Karpas-422 (cell line): ENCODE results near the gene EPN3. TPM values are rescaled to one million over a fixed set of nuclear protein-coding genes. Genes with fewer than 3 reads are reported as not detected.

ENCODE experiments used
- DNase-seq: peaks from one replicate; pipeline ENCODE4 v3.0.0-alpha.2; 2015
- H2AFZ ChIP-seq: fragments of 200-600 bp; sonication (generic); 2 replicates; pipeline ENCODE4 v1.6.1; 2014; ENCODE audit warnings: antibody characterized with exemption, low read length, mixed read lengths
- H3K27ac ChIP-seq: fragments of 200-600 bp; sonication (generic); 2 replicates; pipeline ENCODE4 v1.5.1; 2014; ENCODE audit warnings: mild to moderate bottlenecking, low read length, moderate library complexity
- H3K27me3 ChIP-seq: fragments of 200-600 bp; sonication (generic); 2 replicates; pipeline ENCODE4 v1.6.1; 2014; ENCODE audit warnings: low read length, mixed read lengths
- H3K36me3 ChIP-seq: fragments of 200-600 bp; sonication (generic); 2 replicates; pipeline ENCODE4 v1.6.1; 2014; ENCODE audit warnings: low read length, mixed read lengths; ENCODE audit not compliant: insufficient read depth
- H3K4me1 ChIP-seq: fragments of 200-600 bp; sonication (generic); 2 replicates; pipeline ENCODE4 v1.6.1; 2014; ENCODE audit warnings: mild to moderate bottlenecking, low read length, mixed read lengths
- H3K4me2 ChIP-seq: fragments of 200-600 bp; sonication (generic); 2 replicates; pipeline ENCODE4 v1.6.1; 2014; ENCODE audit warnings: low read length, low read depth, mild to moderate bottlenecking; ENCODE audit not compliant: poor library complexity, severe bottlenecking
- H3K4me3 ChIP-seq: fragments of 200-600 bp; sonication (generic); 2 replicates; pipeline ENCODE4 v1.5.1; 2014; ENCODE audit warnings: mild to moderate bottlenecking, antibody characterized with exemption, low read length, mixed read lengths
- H3K79me2 ChIP-seq: fragments of 200-600 bp; sonication (generic); 2 replicates; pipeline ENCODE4 v1.6.1; 2014; ENCODE audit warnings: mild to moderate bottlenecking, low read length, mixed read lengths
- H3K9ac ChIP-seq: fragments of 200-600 bp; sonication (generic); 2 replicates; pipeline ENCODE4 v1.6.0; 2014; ENCODE audit warnings: low read length
- H3K9me2 ChIP-seq: fragments of 200-600 bp; sonication (generic), shearing (Covaris generic); replicated peaks from 2 replicates; pipeline ENCODE4 v1.6.0; 2014; ENCODE audit warnings: mild to moderate bottlenecking, low read length, moderate library complexity; ENCODE audit not compliant: insufficient read depth
- H3K9me3 ChIP-seq: fragments of 300-700, 200-600 bp; sonication (generic); 2 replicates; pipeline ENCODE4 v1.6.1; 2014; ENCODE audit warnings: low read length, mixed read lengths
- H4K20me1 ChIP-seq: fragments of 200-600 bp; sonication (generic); 2 replicates; pipeline ENCODE4 v1.6.1; 2014; ENCODE audit warnings: mild to moderate bottlenecking, antibody characterized with exemption, low read length, low read depth; ENCODE audit not compliant: insufficient read depth
- total RNA-seq: library from RNA; depleted of rRNA; stranded (reverse); fragments of >200 nt; shearing (Covaris generic); gene quantifications from 2 replicates; pipeline ENCODE4 v1.2.3, GENCODE V29; 2014; ENCODE audit warnings: low replicate concordance

The EPN3 gene
- total RNA-seq, 1 experiment from 2014 or later: not detected

DNA sequence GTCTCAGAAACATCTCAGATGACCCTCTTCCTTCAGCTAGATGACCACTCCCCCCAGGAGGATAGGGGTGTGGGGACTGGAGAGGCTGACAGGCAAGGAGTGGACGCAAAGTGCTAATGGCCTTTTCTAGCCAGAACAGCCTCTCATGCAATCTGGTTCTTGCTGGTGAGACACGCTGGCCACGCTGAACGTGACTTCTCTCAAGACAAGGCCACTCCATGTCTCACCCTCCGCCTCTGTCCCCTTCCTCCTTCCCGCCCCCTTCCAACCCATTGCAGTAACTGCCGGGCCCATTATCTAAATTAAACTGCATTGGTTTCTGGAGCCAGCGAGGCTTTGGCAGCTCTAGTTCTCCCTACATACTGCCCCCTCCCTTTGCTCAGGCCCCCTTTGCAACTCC lies 37.5 kb downstream of the EPN3 start:
- DNase-seq: no peak
- Histone ChIP-seq H3K27me3 (no peaks in the 10 kb centered on the region), H3K9me3 (no peaks in the 10 kb centered on the region), H2AFZ (no peak overlapping the region), H3K36me3 (no peaks in the 10 kb centered on the region), H3K4me1 (no peaks in the 10 kb centered on the region), H3K9me2 (no peaks in the 10 kb centered on the region), H3K9ac (no peak overlapping the region), H3K79me2 (no peaks in the 10 kb centered on the region), H3K4me2 (no peak overlapping the region), H3K4me3 (no peak overlapping the region), H3K27ac (no peak overlapping the region), H4K20me1 (no peaks in the 10 kb centered on the region)

DNA sequence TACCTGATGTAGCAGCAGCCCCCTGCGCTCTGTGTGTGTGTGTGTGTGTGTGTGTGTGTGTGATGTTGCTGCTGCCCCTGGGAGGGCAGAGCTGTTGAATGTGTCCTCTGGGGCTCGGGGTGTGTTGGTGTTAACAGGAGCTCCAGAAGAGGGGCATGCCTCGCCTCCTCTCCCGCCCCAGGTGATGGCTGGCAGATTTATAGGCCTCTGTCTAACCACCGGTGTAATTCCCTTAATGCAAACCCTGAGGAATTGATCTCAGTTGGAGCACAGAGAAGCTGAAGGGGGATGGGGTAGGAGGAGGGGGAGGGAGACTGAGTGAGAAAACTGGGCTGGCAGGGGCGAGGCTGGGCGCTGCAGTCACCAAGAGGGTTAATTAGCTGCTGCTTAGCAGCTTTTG lies 38.0 kb downstream of the EPN3 start:
- Histone ChIP-seq H3K4me3 (no peak overlapping the region), H4K20me1 (no peaks in the 10 kb centered on the region), H3K9ac (no peak overlapping the region), H3K27ac (no peak overlapping the region), H3K4me2 (no peak overlapping the region), H3K36me3 (no peaks in the 10 kb centered on the region), H3K4me1 (no peaks in the 10 kb centered on the region), H2AFZ (no peak overlapping the region), H3K79me2 (no peaks in the 10 kb centered on the region), H3K9me3 (no peaks in the 10 kb centered on the region), H3K9me2 (no peaks in the 10 kb centered on the region), H3K27me3 (no peaks in the 10 kb centered on the region)
- DNase-seq: no peak

DNA sequence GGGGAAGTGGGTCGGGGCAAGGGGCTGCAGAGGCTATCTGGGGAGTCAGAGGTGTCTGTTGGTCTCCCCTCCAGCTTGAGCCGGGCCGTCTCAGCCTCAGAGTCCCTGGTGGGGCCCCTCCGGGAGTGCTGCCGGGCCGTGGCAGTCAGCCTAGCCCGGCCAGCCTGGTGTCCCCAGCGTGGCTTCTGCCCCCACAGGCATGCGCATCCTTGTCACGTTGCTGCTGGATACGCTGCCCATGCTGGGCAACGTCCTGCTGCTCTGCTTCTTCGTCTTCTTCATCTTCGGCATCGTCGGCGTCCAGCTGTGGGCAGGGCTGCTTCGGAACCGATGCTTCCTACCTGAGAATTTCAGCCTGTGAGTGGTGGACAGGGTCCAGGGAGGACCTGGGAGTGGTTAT lies 39.1 kb downstream of the EPN3 start:
- no peaks in the 10 kb centered on the region for H3K79me2 ChIP-seq
- no peaks in the 10 kb centered on the region for H3K9me3 ChIP-seq
- no peaks in the 10 kb centered on the region for H3K27me3 ChIP-seq
- H4K20me1 ChIP-seq: no peaks in the 10 kb centered on the region
- H3K27ac ChIP-seq: no peak overlapping the region
- no peak overlapping the region for H3K4me2 ChIP-seq
- H3K4me3 ChIP-seq: no peak overlapping the region
- H3K9ac ChIP-seq: no peak overlapping the region
- no peaks in the 10 kb centered on the region for H3K36me3 ChIP-seq
- DNase-seq: no peak
- H3K4me1 ChIP-seq: no peaks in the 10 kb centered on the region
- no peaks in the 10 kb centered on the region for H3K9me2 ChIP-seq
- no peak overlapping the region for H2AFZ ChIP-seq

DNA sequence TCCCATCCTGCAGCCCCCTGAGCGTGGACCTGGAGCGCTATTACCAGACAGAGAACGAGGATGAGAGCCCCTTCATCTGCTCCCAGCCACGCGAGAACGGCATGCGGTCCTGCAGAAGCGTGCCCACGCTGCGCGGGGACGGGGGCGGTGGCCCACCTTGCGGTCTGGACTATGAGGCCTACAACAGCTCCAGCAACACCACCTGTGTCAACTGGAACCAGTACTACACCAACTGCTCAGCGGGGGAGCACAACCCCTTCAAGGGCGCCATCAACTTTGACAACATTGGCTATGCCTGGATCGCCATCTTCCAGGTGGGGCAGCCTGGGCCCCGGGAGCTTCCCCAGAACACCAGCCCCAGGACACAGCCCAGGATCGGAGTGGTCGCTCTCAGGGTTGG lies 40.0 kb downstream of the EPN3 start:
- Histone ChIP-seq H3K4me2 (no peak overlapping the region), H3K36me3 (no peaks in the 10 kb centered on the region), H3K79me2 (no peaks in the 10 kb centered on the region)

DNA sequence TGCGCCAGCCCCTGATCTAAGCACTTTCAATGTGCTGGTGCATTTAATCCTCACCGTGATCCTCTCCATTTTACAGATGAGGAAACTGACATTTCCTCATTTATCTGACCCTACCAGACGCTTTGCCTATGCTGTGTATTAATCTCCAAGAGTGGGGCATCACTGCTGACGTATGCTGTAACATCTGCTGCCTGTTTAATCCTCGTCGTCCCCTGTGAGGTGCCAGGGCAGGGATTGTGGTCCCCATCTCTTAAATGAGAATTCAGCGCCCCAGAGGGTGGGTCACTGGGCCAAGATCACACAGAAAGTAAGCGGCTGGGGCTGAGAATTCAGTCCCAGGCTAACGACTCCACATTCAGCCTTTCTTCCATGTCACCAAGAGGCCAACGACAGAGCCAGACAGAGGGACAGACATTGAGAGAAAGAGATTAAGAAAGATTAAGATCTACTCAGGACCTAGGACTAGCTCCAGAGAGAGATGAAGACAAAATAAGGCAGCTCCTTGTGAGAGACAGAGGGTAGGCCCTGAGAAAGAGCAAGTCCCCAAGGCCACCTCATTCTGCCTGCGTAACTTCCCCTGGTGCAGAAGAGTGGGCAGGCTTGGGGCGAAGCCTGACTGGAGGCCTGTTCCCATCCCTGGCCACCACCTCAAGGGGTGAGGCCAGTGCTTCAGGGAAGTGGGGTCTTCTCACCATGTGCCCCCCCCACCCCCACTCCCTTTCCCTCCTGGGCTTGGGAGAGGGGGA lies 41.5 kb downstream of the EPN3 start:
- Histone ChIP-seq H2AFZ (no peak overlapping the region), H3K4me3 (no peak overlapping the region), H3K4me2 (no peak overlapping the region), H3K9me3 (no peaks in the 10 kb centered on the region), H3K79me2 (no peaks in the 10 kb centered on the region), H3K4me1 (no peaks in the 10 kb centered on the region), H3K27me3 (no peaks in the 10 kb centered on the region), H3K9ac (no peak overlapping the region), H3K9me2 (no peaks in the 10 kb centered on the region), H3K36me3 (no peaks in the 10 kb centered on the region), H4K20me1 (no peaks in the 10 kb centered on the region), H3K27ac (no peak overlapping the region)
- DNase-seq: no peak

More for the DNA sequence above, 40.0 kb downstream of the EPN3 start:
- Histone ChIP-seq H3K4me1 (no peaks in the 10 kb centered on the region), H3K9ac (no peak overlapping the region), H3K27ac (no peak overlapping the region), H4K20me1 (no peaks in the 10 kb centered on the region), H3K9me2 (no peaks in the 10 kb centered on the region), H2AFZ (no peak overlapping the region), H3K4me3 (no peak overlapping the region), H3K9me3 (no peaks in the 10 kb centered on the region), H3K27me3 (no peaks in the 10 kb centered on the region)
- no peak for DNase-seq

DNA sequence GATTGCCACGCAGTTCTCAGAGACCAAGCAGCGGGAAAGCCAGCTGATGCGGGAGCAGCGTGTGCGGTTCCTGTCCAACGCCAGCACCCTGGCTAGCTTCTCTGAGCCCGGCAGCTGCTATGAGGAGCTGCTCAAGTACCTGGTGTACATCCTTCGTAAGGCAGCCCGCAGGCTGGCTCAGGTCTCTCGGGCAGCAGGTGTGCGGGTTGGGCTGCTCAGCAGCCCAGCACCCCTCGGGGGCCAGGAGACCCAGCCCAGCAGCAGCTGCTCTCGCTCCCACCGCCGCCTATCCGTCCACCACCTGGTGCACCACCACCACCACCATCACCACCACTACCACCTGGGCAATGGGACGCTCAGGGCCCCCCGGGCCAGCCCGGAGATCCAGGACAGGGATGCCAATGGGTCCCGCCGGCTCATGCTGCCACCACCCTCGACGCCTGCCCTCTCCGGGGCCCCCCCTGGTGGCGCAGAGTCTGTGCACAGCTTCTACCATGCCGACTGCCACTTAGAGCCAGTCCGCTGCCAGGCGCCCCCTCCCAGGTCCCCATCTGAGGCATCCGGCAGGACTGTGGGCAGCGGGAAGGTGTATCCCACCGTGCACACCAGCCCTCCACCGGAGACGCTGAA lies 43.2 kb downstream of the EPN3 start:
- Histone ChIP-seq H3K9me3 (no peaks in the 10 kb centered on the region), H3K27ac (no peak overlapping the region), H2AFZ (no peak overlapping the region), H3K4me1 (no peaks in the 10 kb centered on the region), H3K79me2 (no peaks in the 10 kb centered on the region), H3K27me3 (no peaks in the 10 kb centered on the region), H3K4me2 (no peak overlapping the region), H3K9ac (no peak overlapping the region), H3K9me2 (no peaks in the 10 kb centered on the region), H3K4me3 (no peak overlapping the region), H3K36me3 (no peaks in the 10 kb centered on the region), H4K20me1 (no peaks in the 10 kb centered on the region; the same call in 1 of the 2 replicates)
- peak; percentile 55 for DNase-seq

DNA sequence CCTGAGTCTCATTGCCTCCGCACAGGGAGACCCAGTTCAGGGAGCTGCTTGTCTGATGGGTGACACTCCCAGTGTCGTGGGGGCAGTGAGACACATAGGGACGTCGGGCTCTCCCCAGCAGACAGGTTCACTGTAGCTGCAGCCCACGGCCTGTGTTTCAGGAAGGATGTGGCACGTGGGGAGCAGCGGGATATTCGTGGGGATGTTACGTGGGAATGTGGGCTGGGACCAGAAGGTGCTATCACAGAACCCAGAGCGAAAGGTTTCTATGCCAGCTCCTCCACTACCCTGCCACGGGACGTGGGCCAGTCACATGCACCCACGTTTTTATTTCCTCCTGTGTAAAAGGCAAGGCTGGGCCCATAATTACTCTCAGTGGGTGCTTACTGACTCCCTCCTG lies 44.3 kb downstream of the EPN3 start:
- no peaks in the 10 kb centered on the region for H3K79me2 ChIP-seq
- no peaks in the 10 kb centered on the region; the same call in 1 of the 2 replicates for H4K20me1 ChIP-seq
- no peaks in the 10 kb centered on the region for H3K36me3 ChIP-seq
- H3K9me3 ChIP-seq: no peaks in the 10 kb centered on the region
- DNase-seq: no peak
- H3K4me3 ChIP-seq: no peak overlapping the region
- H3K27ac ChIP-seq: no peak overlapping the region
- no peaks in the 10 kb centered on the region for H3K4me1 ChIP-seq
- H3K4me2 ChIP-seq: no peak overlapping the region
- H3K9me2 ChIP-seq: no peaks in the 10 kb centered on the region
- H3K9ac ChIP-seq: no peak overlapping the region
- H3K27me3 ChIP-seq: no peaks in the 10 kb centered on the region
- no peak overlapping the region for H2AFZ ChIP-seq

DNA sequence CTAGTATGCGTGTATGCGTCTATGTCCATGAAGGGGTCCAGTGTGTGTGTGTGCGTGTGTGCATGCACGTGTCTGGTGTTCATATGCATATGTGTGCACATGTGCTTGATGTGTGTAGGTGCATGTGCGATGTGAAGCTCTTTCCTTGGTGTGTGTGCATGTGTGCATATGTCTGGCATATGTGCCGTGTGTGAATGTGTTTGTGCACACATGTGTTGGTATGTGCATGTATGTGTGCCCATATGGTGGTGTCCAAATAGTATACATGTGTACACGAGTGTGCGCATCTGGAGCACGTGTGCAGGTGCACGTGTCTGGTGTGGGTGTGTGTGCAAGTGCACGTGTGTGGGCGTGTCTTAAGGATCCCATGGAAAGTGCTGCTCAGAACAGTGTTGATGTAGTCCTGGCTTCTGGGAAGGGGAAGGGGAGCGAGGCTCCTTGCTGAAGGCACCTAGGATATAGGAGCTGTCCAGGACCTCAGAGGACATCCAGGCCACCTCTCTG lies 45.0 kb downstream of the EPN3 start:
- no peaks in the 10 kb centered on the region for H3K36me3 ChIP-seq
- H3K9ac ChIP-seq: no peak overlapping the region
- no peak for DNase-seq
- no peak overlapping the region for H3K27ac ChIP-seq
- no peak overlapping the region for H3K4me3 ChIP-seq
- H2AFZ ChIP-seq: no peak overlapping the region
- H3K27me3 ChIP-seq: no peaks in the 10 kb centered on the region
- no peaks in the 10 kb centered on the region for H3K9me2 ChIP-seq
- H3K4me2 ChIP-seq: no peak overlapping the region
- H3K4me1 ChIP-seq: no peaks in the 10 kb centered on the region
- no peaks in the 10 kb centered on the region; the same call in 1 of the 2 replicates for H4K20me1 ChIP-seq
- no peaks in the 10 kb centered on the region for H3K9me3 ChIP-seq
- no peaks in the 10 kb centered on the region for H3K79me2 ChIP-seq
